Epithelial cell of esophagus (primary cell): Measurements from ENCODE around the gene MYLK2.
A peak's percentile ranks its signal among the peaks of the same experiment; 100 is the strongest.

Experiments used
- DNase-seq: peaks from one replicate; pipeline ENCODE4 v3.0.0; 2010; ENCODE audit warnings: low read depth
- H3K4me3 ChIP-seq: 2 replicates; pipeline ENCODE4 v1.5.1; 2011; ENCODE audit warnings: mild to moderate bottlenecking, low read length, control low read depth
- CTCF ChIP-seq: IDR thresholded peaks from 2 replicates; pipeline ENCODE4 v1.5.1; 2011; ENCODE audit warnings: low read depth, mild to moderate bottlenecking, low read length, control low read depth, inconsistent platforms; ENCODE audit not compliant: insufficient read depth; ENCODE audit errors: missing control alignments

The MYLK2 gene

DNA sequence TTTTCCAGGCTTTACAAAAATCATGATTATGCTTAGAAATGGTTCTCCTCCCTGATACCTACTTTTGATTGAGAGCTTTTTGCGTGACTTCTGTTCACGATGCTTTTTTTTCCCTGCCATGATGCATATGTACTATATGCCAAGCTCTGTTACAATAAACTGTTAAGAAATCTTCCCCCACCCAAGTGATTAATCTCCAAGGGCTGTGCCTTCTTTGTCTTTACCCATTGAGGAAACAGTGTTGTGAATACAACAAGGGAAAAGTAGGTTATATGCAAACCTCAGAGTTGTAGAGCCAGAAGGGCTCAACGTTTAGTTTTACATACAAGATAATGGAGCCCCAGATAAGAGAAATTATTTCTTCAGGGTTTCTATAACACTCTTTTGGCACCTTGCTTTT is 34.1 kb upstream of the MYLK2 start:
- TF ChIP-seq CTCF: no peak

DNA sequence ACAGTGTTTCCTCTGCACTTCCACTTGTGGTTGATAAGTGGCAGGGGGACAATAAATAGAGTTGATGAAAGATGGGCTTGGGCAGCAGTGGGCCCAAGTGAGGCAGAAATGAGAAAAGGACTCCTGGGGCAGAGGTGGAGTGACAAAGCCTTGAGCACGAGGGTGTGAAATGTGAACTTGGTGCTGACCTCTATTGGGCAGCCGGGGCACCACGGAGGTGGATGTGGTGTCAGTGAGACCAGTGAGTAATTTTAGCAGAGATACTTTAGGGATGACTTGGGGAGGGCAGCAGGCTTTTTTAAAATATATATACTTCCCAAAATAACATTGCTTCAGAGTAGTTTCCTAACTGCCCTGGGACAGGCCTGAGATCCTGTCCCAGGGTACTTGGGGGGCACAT is 30.6 kb upstream of the MYLK2 start:
- no peak overlapping the region for H3K4me3 ChIP-seq
- no peak for TF ChIP-seq CTCF
- no peak for DNase-seq

More for the DNA sequence above, 34.1 kb upstream of the MYLK2 start:
- peak; percentile 56 for DNase-seq
- H3K4me3 ChIP-seq: no peak overlapping the region

DNA sequence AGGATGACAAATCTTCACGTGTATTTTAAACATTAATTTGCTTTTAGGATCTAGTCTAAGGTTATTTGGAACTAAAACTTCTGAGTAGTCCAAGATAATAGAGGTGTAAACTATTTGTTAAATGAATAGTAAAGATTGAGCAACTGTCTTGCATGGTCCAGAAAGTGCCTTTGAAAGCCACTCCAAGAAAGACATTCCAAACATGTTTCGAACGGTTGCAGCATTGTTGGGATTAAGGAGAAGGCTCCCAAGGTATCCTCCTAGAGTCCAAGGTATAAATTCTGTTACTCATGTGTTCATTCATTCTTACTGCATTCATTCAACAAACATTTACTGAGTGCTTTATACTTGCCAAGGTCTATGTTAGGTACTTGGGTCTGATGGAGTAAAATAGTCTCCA is 28.8 kb upstream of the MYLK2 start:
- no peak for TF ChIP-seq CTCF
- no peak for DNase-seq
- H3K4me3 ChIP-seq: no peak overlapping the region

GRCh38 chr20:31797364-31797763 is 21.8 kb upstream of the MYLK2 start:
- no peak overlapping the region for H3K4me3 ChIP-seq
- DNase-seq: no peak
- TF ChIP-seq CTCF: no peak

DNA sequence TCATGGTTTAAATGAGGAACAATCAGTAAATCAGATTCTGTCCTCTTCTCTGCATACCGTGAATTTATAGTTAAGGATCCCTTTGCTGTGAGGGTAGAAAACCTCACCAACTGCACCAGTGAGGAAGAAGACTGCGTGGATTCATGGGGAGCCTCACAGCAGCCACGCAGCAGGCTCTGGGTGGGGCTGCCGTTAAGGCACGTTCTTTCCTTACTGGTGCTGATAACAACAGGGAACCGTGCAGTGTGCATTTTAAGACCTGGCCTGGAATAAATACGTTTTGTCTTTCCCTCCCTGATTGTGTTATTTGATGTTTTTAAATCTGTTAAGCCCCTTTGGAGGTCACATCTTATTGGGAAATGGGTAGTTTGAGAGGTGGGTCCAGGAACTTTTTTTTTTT is 17.6 kb upstream of the MYLK2 start:
- no peak for DNase-seq
- no peak overlapping the region for H3K4me3 ChIP-seq
- no peak for TF ChIP-seq CTCF

GRCh38 chr20:31803552-31804291 is 15.4 kb upstream of the MYLK2 start:
- no peak for TF ChIP-seq CTCF
- no peak overlapping the region for H3K4me3 ChIP-seq
- no peak for DNase-seq
